Neural progenitor cell (in vitro differentiated cells): ENCODE measurements around the gene ARPC2. TPM values are rescaled to one million over a fixed set of nuclear protein-coding genes. Genes with fewer than 3 reads are reported as not detected.

Experiments used
- DNase-seq: peaks from one replicate; pipeline ENCODE4 v3.0.0-alpha.2; 2016; ENCODE audit warnings: low spot score
- H2AFZ ChIP-seq: fragments of 200-600 bp; sonication (generic); replicated peaks from 2 replicates; pipeline ENCODE4 v1.6.1; 2016; ENCODE audit warnings: antibody characterized with exemption
- H3F3A ChIP-seq: fragments of 200-600 bp; sonication (generic); 2 replicates; pipeline ENCODE4 v1.6.1; 2016; ENCODE audit warnings: antibody characterized with exemption, low read depth
- H3K27ac ChIP-seq: fragments of 200-600 bp; sonication (generic); 2 replicates; pipeline ENCODE4 v1.5.1; 2016; ENCODE audit warnings: mild to moderate bottlenecking
- H3K27me3 ChIP-seq: fragments of 200-600 bp; sonication (generic); 2 replicates; pipeline ENCODE4 v1.6.1; 2016; ENCODE audit warnings: mild to moderate bottlenecking, moderate library complexity
- H3K36me3 ChIP-seq: fragments of 200-600 bp; sonication (generic); 2 replicates; pipeline ENCODE4 v1.5.1; 2016
- H3K4me1 ChIP-seq: fragments of 200-600 bp; sonication (generic); 2 replicates; pipeline ENCODE4 v1.6.1; 2016; ENCODE audit warnings: mixed run types
- H3K4me2 ChIP-seq: fragments of 200-600 bp; sonication (generic); 2 replicates; pipeline ENCODE4 v1.6.1; 2016
- H3K4me3 ChIP-seq: fragments of 200-600 bp; sonication (generic); 2 replicates; pipeline ENCODE4 v1.5.1; 2016
- H3K79me2 ChIP-seq: fragments of 200-600 bp; sonication (generic); 2 replicates; pipeline ENCODE4 v1.6.1; 2016; ENCODE audit warnings: low read depth
- H3K9ac ChIP-seq: fragments of 200-600 bp; sonication (generic); 2 replicates; pipeline ENCODE4 v1.6.1; 2016
- H3K9me3 ChIP-seq: fragments of 200-600 bp; sonication (generic); 2 replicates; pipeline ENCODE4 v1.5.1; 2016; ENCODE audit warnings: low read depth
- H4K20me1 ChIP-seq: fragments of 200-600 bp; sonication (generic); 2 replicates; pipeline ENCODE4 v1.6.1; 2016; ENCODE audit warnings: low read depth
- H3K27ac Mint-ChIP-seq: 3 replicates; pipeline ENCODE4 v1.8.0; 2021; ENCODE audit warnings: mixed read lengths
- H3K27me3 Mint-ChIP-seq: 2 replicates; pipeline ENCODE4 v1.8.0; 2022; ENCODE audit warnings: low read depth, mild to moderate bottlenecking, inconsistent platforms, moderate library complexity, mixed read lengths; ENCODE audit not compliant: insufficient read depth
- H3K36me3 Mint-ChIP-seq: 3 replicates; pipeline ENCODE4 v1.8.0; 2021; ENCODE audit warnings: mixed read lengths
- H3K4me1 Mint-ChIP-seq: 3 replicates; pipeline ENCODE4 v1.8.0; 2021; ENCODE audit warnings: mixed read lengths
- H3K4me3 Mint-ChIP-seq: 3 replicates; pipeline ENCODE4 v1.8.0; 2021; ENCODE audit warnings: mild to moderate bottlenecking, moderate library complexity, mixed read lengths
- H3K9me3 Mint-ChIP-seq: 3 replicates; pipeline ENCODE4 v1.8.0; 2020; ENCODE audit warnings: mixed read lengths
- CTCF ChIP-seq: fragments of 200-600 bp; sonication (generic); IDR thresholded peaks from 2 replicates; pipeline ENCODE4 v1.5.1; 2017; ENCODE audit warnings: antibody characterized with exemption, mild to moderate bottlenecking
- EZH2 ChIP-seq: fragments of 200-600 bp; sonication (generic); IDR thresholded peaks from 2 replicates; pipeline ENCODE4 v1.6.1; 2017; ENCODE audit warnings: antibody characterized with exemption, mild to moderate bottlenecking, moderate library complexity
- EZH2phosphoT487 ChIP-seq: fragments of 200-600 bp; sonication (generic); IDR thresholded peaks from 2 replicates; pipeline ENCODE4 v1.6.1; 2017; ENCODE audit warnings: antibody characterized with exemption
- total RNA-seq: library from RNA; depleted of rRNA; stranded (reverse); fragments of >200 nt; gene quantifications from 2 replicates; pipeline ENCODE4 v1.2.3, GENCODE V29; 2015; ENCODE audit warnings: low replicate concordance

ARPC2 gene
- total RNA-seq, 1 donor from 2014 or later = 155 TPM

DNA sequence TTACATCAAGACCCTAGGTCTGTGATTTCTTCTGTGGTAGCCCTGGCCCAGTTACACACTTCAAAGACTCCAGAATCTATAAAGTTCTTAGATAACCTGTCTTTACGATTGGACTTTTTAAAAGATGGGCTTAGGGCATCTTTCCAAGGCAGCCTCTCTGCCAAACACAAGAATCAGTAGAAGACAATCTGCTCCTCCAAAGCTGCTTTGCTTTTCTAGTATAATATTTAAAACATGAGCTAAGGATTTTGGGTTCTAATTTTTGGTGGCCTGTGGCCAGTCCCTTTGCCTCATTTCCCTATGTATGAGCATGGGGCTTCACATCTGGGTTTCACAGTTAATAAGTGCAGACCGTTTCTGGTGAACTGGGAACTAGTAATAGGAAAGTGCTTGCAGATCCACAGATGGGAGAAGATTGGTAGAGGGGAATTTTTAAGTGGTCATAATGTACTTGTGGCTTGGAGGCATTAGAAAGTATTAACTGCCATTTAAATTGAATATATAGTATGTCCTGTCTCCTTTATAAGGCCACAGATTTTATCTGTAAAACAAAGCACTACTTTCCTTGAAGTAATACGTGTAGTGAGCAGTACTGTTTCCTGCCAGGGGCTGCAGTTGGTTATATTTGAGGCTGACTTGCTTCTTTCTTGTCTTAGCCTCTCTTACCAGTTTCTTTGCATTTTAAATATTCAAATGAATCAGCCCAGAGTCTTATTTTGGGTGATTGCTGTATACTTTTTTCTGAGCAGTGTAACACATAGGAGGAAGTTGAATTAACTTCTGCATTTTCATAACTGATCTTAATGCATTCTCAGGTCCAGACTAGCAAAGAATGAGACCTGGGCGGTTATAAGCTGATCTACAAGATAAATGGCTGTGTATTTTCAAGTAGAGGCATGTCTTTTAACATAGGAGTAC lies 1.5 kb downstream of the ARPC2 start:
- Histone ChIP-seq H3K79me2 (peaks cover 65% of the 10 kb centered on the region), H3F3A (peaks cover 6% of the 10 kb centered on the region), H2AFZ (no peak overlapping the region), H3K4me3 (peak overlapping the region; percentile 82), H3K27ac (no peak overlapping the region), H3K36me3 (no peaks in the 10 kb centered on the region), H4K20me1 (peaks cover 55% of the 10 kb centered on the region), H3K9me3 (no peaks in the 10 kb centered on the region), H3K4me1 (peaks cover 13% of the 10 kb centered on the region), H3K9ac (peak overlapping the region; percentile 70), H3K27me3 (no peaks in the 10 kb centered on the region), H3K4me2 (peak overlapping the region; percentile 88)
- DNase-seq = no peak
- Mint-ChIP-seq H3K27me3 (peaks cover 2% of the 10 kb centered on the region), H3K4me3 (peak overlapping the region; percentile 95), H3K4me1 (peaks cover 29% of the 10 kb centered on the region), H3K36me3 (peaks cover 3% of the 10 kb centered on the region), H3K9me3 (no peaks in the 10 kb centered on the region), H3K27ac (peak overlapping the region; percentile 71)
- TF ChIP-seq EZH2phosphoT487 = no peak
- no peak for TF ChIP-seq CTCF
- no peak for TF ChIP-seq EZH2

DNA sequence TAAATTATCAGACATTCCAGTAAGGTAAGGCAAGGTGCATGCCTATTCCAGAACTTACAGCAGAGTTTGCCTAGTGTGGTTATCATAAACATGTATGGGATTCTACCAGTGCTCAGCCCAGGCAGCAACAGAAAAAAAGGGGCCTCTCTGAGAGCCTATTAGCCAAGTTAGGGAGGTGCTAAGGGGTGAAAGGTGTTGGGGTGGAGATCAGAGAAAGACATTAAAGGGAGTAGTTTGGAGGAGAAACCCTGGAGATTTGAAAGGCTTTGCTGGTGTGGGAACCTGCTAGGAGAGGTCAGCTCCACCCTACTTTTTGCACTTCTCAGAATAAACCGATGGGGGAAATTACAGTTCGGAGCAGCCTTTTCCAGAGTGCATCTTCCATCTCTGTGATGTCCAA lies 2.9 kb downstream of the ARPC2 start:
- no peak overlapping the region for H3K27ac Mint-ChIP-seq
- H3K79me2 ChIP-seq = peaks cover 79% of the 10 kb centered on the region
- H3K9me3 Mint-ChIP-seq = no peaks in the 10 kb centered on the region
- H3K4me2 ChIP-seq = no peak overlapping the region
- peaks cover 2% of the 10 kb centered on the region for H3K27me3 Mint-ChIP-seq
- H3K4me3 Mint-ChIP-seq = no peak overlapping the region
- peaks cover 13% of the 10 kb centered on the region for H3K4me1 ChIP-seq
- DNase-seq = no peak
- H3K36me3 Mint-ChIP-seq = peaks cover 8% of the 10 kb centered on the region
- no peak overlapping the region for H3K4me3 ChIP-seq
- H3K27me3 ChIP-seq = no peaks in the 10 kb centered on the region
- H4K20me1 ChIP-seq = peaks cover 69% of the 10 kb centered on the region
- H3K4me1 Mint-ChIP-seq = peaks cover 29% of the 10 kb centered on the region
- TF ChIP-seq EZH2phosphoT487 (no peak), EZH2 (no peak), CTCF (no peak)
- no peak overlapping the region for H3K9ac ChIP-seq
- H3K27ac ChIP-seq = no peak overlapping the region
- H3F3A ChIP-seq = peaks cover 6% of the 10 kb centered on the region
- no peaks in the 10 kb centered on the region for H3K9me3 ChIP-seq
- H3K36me3 ChIP-seq = no peaks in the 10 kb centered on the region
- no peak overlapping the region for H2AFZ ChIP-seq

DNA sequence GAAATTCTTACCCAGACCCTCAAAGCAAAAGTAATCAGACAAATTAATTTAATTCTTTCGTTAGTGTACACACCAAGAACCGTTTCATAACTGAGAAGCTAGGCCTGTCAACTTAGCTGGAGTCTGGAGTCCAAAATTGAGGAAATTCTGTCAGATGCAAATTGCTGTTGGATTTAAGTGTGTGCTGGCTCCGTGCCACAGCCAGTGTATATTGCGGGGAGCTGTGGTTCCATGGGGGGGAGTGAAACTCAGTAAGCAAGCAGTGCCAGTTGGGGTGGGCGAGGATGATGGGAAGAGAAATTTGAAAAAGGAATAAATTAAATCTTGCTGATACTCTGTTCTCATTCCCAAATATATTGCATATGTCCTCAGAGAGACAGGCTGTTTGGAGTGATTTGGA lies 4.0 kb downstream of the ARPC2 start:
- peaks cover 8% of the 10 kb centered on the region for H3K36me3 Mint-ChIP-seq
- no peak for DNase-seq
- peaks cover 13% of the 10 kb centered on the region for H3K4me1 ChIP-seq
- H3K9me3 ChIP-seq = no peaks in the 10 kb centered on the region
- H3K4me2 ChIP-seq = no peak overlapping the region
- no peak overlapping the region for H3K9ac ChIP-seq
- H3K36me3 ChIP-seq = no peaks in the 10 kb centered on the region
- no peak overlapping the region for H3K27ac ChIP-seq
- no peak overlapping the region for H2AFZ ChIP-seq
- no peak for TF ChIP-seq EZH2
- TF ChIP-seq EZH2phosphoT487 = no peak
- TF ChIP-seq CTCF = no peak
- peaks cover 80% of the 10 kb centered on the region for H4K20me1 ChIP-seq
- peaks cover 89% of the 10 kb centered on the region for H3K79me2 ChIP-seq
- H3F3A ChIP-seq = peaks cover 6% of the 10 kb centered on the region
- no peak overlapping the region for H3K27ac Mint-ChIP-seq
- peaks cover under 1% of the 10 kb centered on the region for H3K27me3 Mint-ChIP-seq
- no peaks in the 10 kb centered on the region for H3K9me3 Mint-ChIP-seq
- H3K27me3 ChIP-seq = no peaks in the 10 kb centered on the region
- peaks cover 27% of the 10 kb centered on the region for H3K4me1 Mint-ChIP-seq
- no peak overlapping the region for H3K4me3 Mint-ChIP-seq
- no peak overlapping the region for H3K4me3 ChIP-seq
